GM18519 (cell line): Measurements from ENCODE around the gene OR5K1.

Experiments
- ATAC-seq: cut with Tn5 transposase; IDR thresholded peaks from one replicate; pipeline ENCODE4 v1.9.1; 2021; ENCODE audit warnings: mild to moderate bottlenecking, moderate library complexity; ENCODE audit not compliant: unreplicated experiment, low FRiP score

OR5K1 gene

GRCh38 chr3:98462901-98463300, at the start of gene OR5K1:
Gene OR5K1, plus strand, starts transcription at chr3:98463201. Its CDS starts 6,376 bp downstream, at chr3:98469577.
- no peak for ATAC-seq

- ATAC-seq, result no peak
These were observed 30.4 kb upstream of the OR5K1 start for GRCh38 chr3:98432575-98432974.

GRCh38 chr3:98433764-98434163, 29.2 kb upstream of the OR5K1 start:
- no peak for ATAC-seq

GRCh38 chr3:98434412-98434811, 28.6 kb upstream of the OR5K1 start:
- no peak for ATAC-seq

GRCh38 chr3:98440283-98440682, 22.7 kb upstream of the OR5K1 start:
- no peak for ATAC-seq

- ATAC-seq, result peak; percentile 91
These were observed 17.0 kb upstream of the OR5K1 start for GRCh38 chr3:98445949-98446406.

- ATAC-seq, result no peak
These were observed 13.3 kb upstream of the OR5K1 start for GRCh38 chr3:98449606-98450193.

GRCh38 chr3:98450372-98450771, 12.6 kb upstream of the OR5K1 start:
- no peak for ATAC-seq

GRCh38 chr3:98453827-98454226, 9.2 kb upstream of the OR5K1 start:
- ATAC-seq, result no peak

GRCh38 chr3:98454929-98455328, 8.1 kb upstream of the OR5K1 start:
- ATAC-seq, result no peak

- ATAC-seq, result no peak
These were observed 5.5 kb upstream of the OR5K1 start for GRCh38 chr3:98457543-98457942.

- peak; percentile 65 for ATAC-seq
These were observed 2.8 kb upstream of the OR5K1 start for GRCh38 chr3:98460220-98460619.

GRCh38 chr3:98482717-98483482, 19.9 kb downstream of the OR5K1 start:
- ATAC-seq, result no peak

GRCh38 chr3:98483626-98484025, 20.6 kb downstream of the OR5K1 start:
- no peak for ATAC-seq

- ATAC-seq, result no peak
These were observed 34.4 kb downstream of the OR5K1 start, which contains the start of gene OR5K2 for GRCh38 chr3:98497381-98497780. Gene OR5K2, plus strand, starts transcription at chr3:98497681. Its CDS starts 0 bp downstream, at chr3:98497681.

- no peak for ATAC-seq
These were observed 37.0 kb downstream of the OR5K1 start for GRCh38 chr3:98500019-98500418.

- ATAC-seq, result no peak
These were observed 38.3 kb downstream of the OR5K1 start for GRCh38 chr3:98501270-98501669.

GRCh38 chr3:98501863-98502576, 39.0 kb downstream of the OR5K1 start:
- ATAC-seq, result no peak

- ATAC-seq, result no peak
These were observed 41.5 kb downstream of the OR5K1 start for GRCh38 chr3:98504539-98504938.

- no peak for ATAC-seq
These were observed 45.6 kb downstream of the OR5K1 start for GRCh38 chr3:98508582-98508981.

- ATAC-seq, result no peak
These were observed 49.6 kb downstream of the OR5K1 start for GRCh38 chr3:98512576-98512975.
